ENCODE measurements around the gene AFMID. TPM values are rescaled to one million over a fixed set of nuclear protein-coding genes. Genes with fewer than 3 reads are reported as not detected.
"Not testable (repeated sequence)": the region's sequence is repeated elsewhere in the genome, so short reads cannot be mapped to it uniquely, and the experiment has no call there.

Gene AFMID, protein sequence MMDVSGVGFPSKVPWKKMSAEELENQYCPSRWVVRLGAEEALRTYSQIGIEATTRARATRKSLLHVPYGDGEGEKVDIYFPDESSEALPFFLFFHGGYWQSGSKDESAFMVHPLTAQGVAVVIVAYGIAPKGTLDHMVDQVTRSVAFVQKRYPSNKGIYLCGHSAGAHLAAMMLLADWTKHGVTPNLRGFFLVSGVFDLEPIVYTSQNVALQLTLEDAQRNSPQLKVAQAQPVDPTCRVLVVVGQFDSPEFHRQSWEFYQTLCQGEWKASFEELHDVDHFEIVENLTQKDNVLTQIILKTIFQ
- total RNA-seq = 38.6 TPM
- long read RNA-seq, partial matches to known transcripts = 1 of 17 reads
- long read RNA-seq, other reads (novel, unspliced or antisense) = 13 of 17 reads

- Histone ChIP-seq H3K27ac (peak within 1 kb of the TSS; percentile 71), H3K36me3 (peaks cover 13% of the 10 kb centered on the region), H3K27me3 (ENCODE audit: low read depth) (no peaks in the 10 kb centered on the region), H3K4me1 (peaks cover 54% of the 10 kb centered on the region), H3K9me3 (no peaks in the 10 kb centered on the region), H3K4me3 (peak within 1 kb of the TSS; percentile 60)
- DNase-seq (peak; percentile 95), ATAC-seq (peak; percentile 97 to 99)
- intact Hi-C loops (cut with DNase I) = no loop called here
- peak; percentile 89 for TF ChIP-seq CTCF (IDR thresholded peaks at IDR 0.05)
Observed at GRCh38 chr17:78186692-78187595, at the start of gene AFMID, which contains the start of gene TK1. AFMID (plus strand) TSS chr17:78187362; CDS start chr17:78187371, 9 bp downstream. TK1 (minus strand) TSS chr17:78187052; CDS start chr17:78186994, 58 bp downstream.

DNA sequence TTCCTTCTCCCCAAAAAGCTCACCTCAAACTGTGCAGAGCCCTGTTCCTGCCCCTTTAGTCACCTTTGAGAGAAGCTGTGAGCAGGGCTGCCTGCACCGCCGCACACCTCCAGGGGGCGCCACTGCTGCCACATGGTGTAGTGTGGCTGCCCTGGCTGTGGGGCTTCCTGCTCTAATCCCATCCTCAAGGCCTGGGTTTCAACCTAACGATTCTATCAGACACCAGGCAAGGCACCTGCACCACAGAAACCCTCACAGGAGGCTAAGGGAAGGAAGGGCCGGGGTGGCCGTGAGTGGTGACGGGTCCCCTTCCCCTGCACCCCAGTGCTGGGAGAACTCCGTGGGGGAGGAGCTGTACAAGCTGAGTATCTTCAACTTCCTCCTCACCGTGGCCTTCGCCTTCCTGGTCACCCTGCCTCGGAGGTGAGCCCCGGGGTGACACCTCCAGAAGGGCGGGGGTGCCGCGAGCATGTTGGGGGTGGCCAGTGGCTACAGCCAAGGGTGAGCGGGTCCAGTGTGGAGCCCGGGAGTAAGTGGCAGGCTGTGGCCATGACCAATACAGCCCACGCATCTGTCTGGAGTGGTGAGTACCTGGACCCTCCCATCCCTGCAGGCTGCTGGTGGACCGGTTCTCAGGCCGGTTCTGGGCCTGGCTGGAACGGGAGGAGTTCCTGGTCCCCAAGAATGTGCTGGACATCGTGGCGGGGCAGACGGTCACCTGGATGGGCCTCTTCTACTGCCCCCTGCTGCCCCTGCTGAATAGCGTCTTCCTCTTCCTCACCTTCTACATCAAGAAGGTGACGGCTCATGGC, 49.6 kb upstream of the AFMID start:
- no peak overlapping the region for H3K27ac ChIP-seq

DNA sequence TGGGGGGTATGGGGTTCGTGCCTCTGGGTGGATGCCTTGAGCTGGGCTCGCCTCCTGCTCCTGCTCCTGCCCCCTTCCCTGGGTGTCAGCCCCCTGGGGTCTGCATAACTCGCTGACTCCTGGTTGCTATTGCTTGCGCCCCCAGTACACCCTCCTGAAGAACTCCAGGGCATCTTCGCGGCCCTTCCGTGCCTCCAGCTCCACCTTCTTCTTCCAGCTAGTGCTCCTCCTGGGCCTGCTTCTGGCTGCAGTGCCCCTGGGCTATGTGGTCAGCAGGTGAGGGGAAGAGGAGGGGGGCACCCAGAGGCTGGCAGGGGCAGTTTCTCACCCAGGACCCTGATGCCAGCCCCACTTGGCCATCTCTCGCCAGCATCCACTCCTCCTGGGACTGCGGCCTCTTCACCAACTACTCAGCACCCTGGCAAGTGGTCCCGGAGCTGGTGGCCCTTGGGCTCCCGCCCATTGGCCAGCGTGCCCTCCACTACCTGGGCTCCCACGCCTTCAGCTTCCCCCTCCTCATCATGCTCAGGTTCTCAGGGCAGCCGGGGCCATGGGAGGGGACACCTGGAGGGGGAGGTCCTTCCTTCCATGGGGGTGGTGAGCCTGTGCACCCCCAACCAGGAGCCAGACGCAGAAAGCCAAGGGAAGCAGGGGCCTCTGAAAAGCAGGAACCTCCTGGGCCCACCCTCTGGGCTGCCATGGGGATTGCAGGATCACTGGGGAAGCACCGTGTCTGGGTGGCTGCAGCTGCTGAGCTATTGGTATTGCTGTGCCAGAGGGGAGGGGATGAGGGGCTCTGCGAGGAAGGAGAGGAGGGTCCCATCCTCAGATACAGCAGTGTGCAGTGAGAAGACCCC, 48.7 kb upstream of the AFMID start:
- ATAC-seq = no peak
- H3K4me3 ChIP-seq = no peak overlapping the region
- H3K4me1 ChIP-seq = peaks cover 50% of the 10 kb centered on the region
- TF ChIP-seq CTCF (IDR thresholded peaks at IDR 0.05) = no peak
- H3K27me3 ChIP-seq (ENCODE audit: low read depth) = no peaks in the 10 kb centered on the region
- no peaks in the 10 kb centered on the region for H3K9me3 ChIP-seq
- H3K27ac ChIP-seq = peak overlapping the region; percentile 18
- peaks cover 17% of the 10 kb centered on the region for H3K36me3 ChIP-seq
- DNase-seq = no peak
- intact Hi-C loops (cut with DNase I) = no loop called here

More for the DNA sequence above, 49.6 kb upstream of the AFMID start:
- H3K36me3 ChIP-seq = peaks cover 17% of the 10 kb centered on the region
- DNase-seq (no peak), ATAC-seq (no peak)
- intact Hi-C loops (cut with DNase I) = no loop called here
- peak; percentile 37 for TF ChIP-seq CTCF (IDR thresholded peaks at IDR 0.05)
- no peaks in the 10 kb centered on the region for H3K27me3 ChIP-seq (ENCODE audit: low read depth)
- no peak overlapping the region for H3K4me3 ChIP-seq
- H3K9me3 ChIP-seq = no peaks in the 10 kb centered on the region
- H3K4me1 ChIP-seq = peaks cover 53% of the 10 kb centered on the region

DNA sequence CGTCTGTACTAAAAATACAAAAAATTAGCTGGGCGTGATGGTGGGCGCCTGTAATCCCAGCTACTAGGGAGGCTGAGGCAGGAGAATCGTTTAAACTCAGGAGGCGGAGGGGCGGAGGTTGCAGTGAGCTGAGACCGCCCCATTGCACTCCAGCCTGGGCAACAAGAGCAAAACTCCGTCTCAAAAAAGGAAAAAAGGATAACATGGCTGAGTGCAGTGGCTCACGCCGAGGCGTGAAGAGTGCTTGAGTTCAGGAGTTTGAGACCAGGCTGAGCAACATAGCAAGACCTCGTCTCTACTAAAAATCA, 47.3 kb upstream of the AFMID start:
- H3K9me3 ChIP-seq; H3K36me3 ChIP-seq; ATAC-seq; intact Hi-C loops (cut with DNase I); H3K27me3 ChIP-seq (ENCODE audit: low read depth); DNase-seq: not testable (repeated sequence)
- Histone ChIP-seq H3K4me1 (peaks cover 54% of the 10 kb centered on the region), H3K4me3 (peak overlapping the region; percentile 4), H3K27ac (peak overlapping the region; percentile 47)

Data from lower lobe of right lung (tissue), 2 donors.